Caco-2 (cell line): ENCODE measurements around the gene AP4B1. TPM values are rescaled to one million over a fixed set of nuclear protein-coding genes. Genes with fewer than 3 reads are reported as not detected.
A peak's percentile ranks its signal among the peaks of the same experiment; 100 is the strongest.

Experiments used
- Bru-seq: library from RNA; stranded (reverse); fragments of 400-500 nt; gene quantifications from one replicate; lab custom pipeline; 2021; lab: Mats Ljungman, UMichigan
- BruChase-seq, 2 experiments: library from RNA; stranded (reverse); fragments of 400-500 nt; gene quantifications; one replicate each; lab custom pipeline; 2021; lab: Mats Ljungman, UMichigan
- BruUV-seq: library from RNA; stranded (reverse); fragments of 400-500 nt; replicated peaks from 2 replicates; lab custom pipeline; 2021; lab: Mats Ljungman, UMichigan
- CTCF ChIA-PET: fragments of 300-600 bp; sonication (Branson Sonifier 250); formaldehyde crosslinking; loops from one replicate; lab custom pipeline; 2022; ENCODE audit warnings: antibody characterized with exemption; lab: Charles Lee
- POLR2A ChIA-PET: fragments of 300-600 bp; sonication (Branson Sonifier 250); formaldehyde crosslinking; loops from one replicate; lab custom pipeline; 2022; ENCODE audit warnings: antibody characterized with exemption; lab: Charles Lee
- DNase-seq, 2 experiments: peaks; one replicate each; pipeline versions ENCODE4 v3.0.0 to v3.0.0-alpha.2; 2020 to 2022
- H3K27me3 ChIP-seq: replicated peaks from 2 replicates; pipeline ENCODE4 v1.6.0; 2011; ENCODE audit warnings: low read length; ENCODE audit not compliant: control insufficient read depth, insufficient read depth
- H3K36me3 ChIP-seq: 2 replicates; pipeline ENCODE4 v1.5.1; 2011; ENCODE audit warnings: low read length; ENCODE audit not compliant: control insufficient read depth, insufficient read depth
- H3K4me1 ChIP-seq: fragments of 250-450 bp; sonication (Bioruptor Pico); 2 replicates; pipeline ENCODE4 v1.5.1; 2020; ENCODE audit warnings: mild to moderate bottlenecking
- H3K4me3 ChIP-seq: 2 replicates; pipeline ENCODE4 v1.5.1; 2011; ENCODE audit warnings: low read depth, mild to moderate bottlenecking, control low read depth, low read length
- H3K9me3 ChIP-seq: fragments of 250-450 bp; sonication (Bioruptor Pico); 2 replicates; pipeline ENCODE4 v1.5.1; 2020; ENCODE audit warnings: mild to moderate bottlenecking, moderate library complexity
- H3K27ac Mint-ChIP-seq: one replicate; pipeline ENCODE4 v1.8.0; 2022; ENCODE audit warnings: mixed read lengths; ENCODE audit not compliant: unreplicated experiment
- H3K27me3 Mint-ChIP-seq: one replicate; pipeline ENCODE4 v1.8.0; 2022; ENCODE audit warnings: mixed read lengths; ENCODE audit not compliant: insufficient read depth, unreplicated experiment
- H3K36me3 Mint-ChIP-seq: one replicate; pipeline ENCODE4 v1.8.0; 2022; ENCODE audit warnings: mild to moderate bottlenecking, mixed read lengths; ENCODE audit not compliant: insufficient read depth, unreplicated experiment
- H3K4me1 Mint-ChIP-seq: one replicate; pipeline ENCODE4 v1.8.0; 2022; ENCODE audit warnings: low read depth, mixed read lengths; ENCODE audit not compliant: unreplicated experiment
- H3K4me3 Mint-ChIP-seq: one replicate; pipeline ENCODE4 v1.8.0; 2022; ENCODE audit warnings: mild to moderate bottlenecking, moderate library complexity, mixed read lengths; ENCODE audit not compliant: unreplicated experiment
- H3K9me3 Mint-ChIP-seq: one replicate; pipeline ENCODE4 v1.8.0; 2022; ENCODE audit warnings: mixed read lengths; ENCODE audit not compliant: unreplicated experiment
- CTCF ChIP-seq, 2 experiments: fragments of 200-600 bp in 1 of 2; IDR thresholded peaks; 1 replicate in 1 of 2; 2 replicates in 1 of 2; pipeline versions ENCODE4 v1.5.1 to v1.8.0; 2011 to 2022; ENCODE audit warnings: antibody characterized with exemption in 1 of 2, control low read depth in 1 of 2, inconsistent platforms in 1 of 2, low read depth in 1 of 2, low read length in 1 of 2, mild to moderate bottlenecking in 1 of 2, moderate library complexity in 1 of 2; ENCODE audit not compliant: insufficient read depth in 1 of 2, severe bottlenecking in 1 of 2, unreplicated experiment in 1 of 2
- intact Hi-C: fragments of 100-400 bp; cut with micrococcal nuclease; formaldehyde crosslinking; loops from one replicate; pipeline ENCODE4 v1.10.0; 2022; ENCODE audit not compliant: unreplicated experiment
- long read RNA-seq: library from polyadenylated mRNA; stranded (forward); transcript quantifications from one replicate; pipeline ENCODE4 v2.0.0, GENCODE V29; 2022
- total RNA-seq: library from RNA; stranded (reverse); gene quantifications from 2 replicates; pipeline ENCODE4 v1.2.3, GENCODE V29; 2022

The AP4B1 gene
- 9.6 and 10.0 TPM in 2 replicates for total RNA-seq
- Bru-seq, nascent RNA, result percentile 61 among the genes with signal in this experiment
- percentile 69 among the genes with signal in this experiment for BruChase-seq, experiment 1, labeled RNA remaining after a 2-hour chase
- BruChase-seq, experiment 2, labeled RNA remaining after a 6-hour chase, result percentile 62 among the genes with signal in this experiment
- long read RNA-seq, partial matches to known transcripts, result 1 of 9 reads
- long read RNA-seq, other reads (novel, unspliced or antisense), result 5 of 9 reads

- Mint-ChIP-seq H3K36me3 (no peaks in the 10 kb centered on the region), H3K27me3 (no peaks in the 10 kb centered on the region), H3K4me1 (no peaks in the 10 kb centered on the region), H3K27ac (peak within 1 kb of the TSS; percentile 96), H3K4me3 (peak within 1 kb of the TSS; percentile 99), H3K9me3 (no peaks in the 10 kb centered on the region)
- BruUV-seq, result no TSS peak
- Histone ChIP-seq H3K36me3 (no peaks in the 10 kb centered on the region), H3K9me3 (no peaks in the 10 kb centered on the region), H3K27me3 (no peaks in the 10 kb centered on the region), H3K4me1 (peaks cover 7% of the 10 kb centered on the region), H3K4me3 (peak within 1 kb of the TSS; percentile 65)
- ChIA-PET CTCF (interaction anchor here (1.8 kb wide), 1 partner anchor 24 kb away, joined by 12 read pairs; the partner anchor contains the start of gene HIPK1), POLR2A (interaction anchor here (0.6 to 1.5 kb wide), 3 partner anchors 24 to 93 kb away, joined by 3 to 8 read pairs (median 5); partner anchors contain the start of genes HIPK1 and RSBN1)
- peak; percentile 97 to 98 for DNase-seq
- peak in 1 of 2 experiments; percentile 66 for TF ChIP-seq CTCF (IDR thresholded peaks at IDR 0.05; ENCODE audit: insufficient read depth in 1 of 2, low read depth in 1 of 2, low read length in 1 of 2, severe bottlenecking in 1 of 2, unreplicated experiment in 1 of 2)
- intact Hi-C loops, result loop anchor here (1.0 kb wide), 3 partner anchors 24 to 93 kb away; partner anchors contain the start of genes HIPK1 and RSBN1
Measured at GRCh38 chr1:113904674-113905434, at the start of gene AP4B1, which contains the start of gene DCLRE1B. Gene AP4B1, minus strand, starts transcription at chr1:113904799. Its CDS starts 82 bp downstream, at chr1:113904717. Gene DCLRE1B, plus strand, starts transcription at chr1:113905326. Its CDS starts 261 bp downstream, at chr1:113905587.

- no peaks in the 10 kb centered on the region for H3K27me3 ChIP-seq
- DNase-seq, result no peak
- peaks cover 15% of the 10 kb centered on the region for H3K4me1 ChIP-seq
- peaks cover 10% of the 10 kb centered on the region for H3K4me1 Mint-ChIP-seq
- H3K9me3 ChIP-seq, result no peaks in the 10 kb centered on the region
- H3K4me3 Mint-ChIP-seq, result no peak overlapping the region
- no peaks in the 10 kb centered on the region for H3K36me3 ChIP-seq
- intact Hi-C loops, result no loop called here
- ChIA-PET POLR2A (interaction anchor here (0.6 to 0.7 kb wide), 2 partner anchors 65 to 1147 kb away, joined by 3 to 20 read pairs; no protein-coding TSS in a partner anchor), CTCF (no interaction called here)
- TF ChIP-seq CTCF (IDR thresholded peaks at IDR 0.05; ENCODE audit: insufficient read depth in 1 of 2, low read depth in 1 of 2, low read length in 1 of 2, severe bottlenecking in 1 of 2, unreplicated experiment in 1 of 2), result no peak
- BruUV-seq, result no TSS peak
- no peaks in the 10 kb centered on the region for H3K27me3 Mint-ChIP-seq
- no peaks in the 10 kb centered on the region for H3K9me3 Mint-ChIP-seq
- no peaks in the 10 kb centered on the region for H3K36me3 Mint-ChIP-seq
- no peak overlapping the region for H3K27ac Mint-ChIP-seq
- no peak overlapping the region for H3K4me3 ChIP-seq
Measured at GRCh38 chr1:113951719-113952118, 47.1 kb upstream of the AP4B1 start.

GRCh38 chr1:113950908-113951307 is 46.3 kb upstream of the AP4B1 start:
- no peak for DNase-seq
- H3K9me3 ChIP-seq, result no peaks in the 10 kb centered on the region
- intact Hi-C loops, result no loop called here
- no peaks in the 10 kb centered on the region for H3K27me3 ChIP-seq
- Mint-ChIP-seq H3K4me1 (peaks cover 16% of the 10 kb centered on the region), H3K27ac (no peak overlapping the region), H3K36me3 (peaks cover 4% of the 10 kb centered on the region), H3K9me3 (no peaks in the 10 kb centered on the region), H3K4me3 (no peak overlapping the region), H3K27me3 (no peaks in the 10 kb centered on the region)
- H3K4me3 ChIP-seq, result no peak overlapping the region
- TF ChIP-seq CTCF (IDR thresholded peaks at IDR 0.05; ENCODE audit: insufficient read depth in 1 of 2, low read depth in 1 of 2, low read length in 1 of 2, severe bottlenecking in 1 of 2, unreplicated experiment in 1 of 2), result no peak
- POLR2A ChIA-PET, result interaction anchor here (0.7 kb wide), 1 partner anchor 1148 kb away, joined by 20 read pairs; no protein-coding TSS in a partner anchor
- H3K4me1 ChIP-seq, result peaks cover 20% of the 10 kb centered on the region
- no peaks in the 10 kb centered on the region for H3K36me3 ChIP-seq
- CTCF ChIA-PET, result no interaction called here
- BruUV-seq, result no TSS peak
